GM19099 (cell line): Measurements from ENCODE around the gene SULT1C4.

Source experiments
- POLR2A ChIP-seq: IDR thresholded peaks from 3 replicates; pipeline ENCODE4 v1.6.1; 2011; ENCODE audit warnings: low read depth; ENCODE audit not compliant: insufficient read length; ENCODE audit errors: extremely low read depth

The SULT1C4 gene

DNA sequence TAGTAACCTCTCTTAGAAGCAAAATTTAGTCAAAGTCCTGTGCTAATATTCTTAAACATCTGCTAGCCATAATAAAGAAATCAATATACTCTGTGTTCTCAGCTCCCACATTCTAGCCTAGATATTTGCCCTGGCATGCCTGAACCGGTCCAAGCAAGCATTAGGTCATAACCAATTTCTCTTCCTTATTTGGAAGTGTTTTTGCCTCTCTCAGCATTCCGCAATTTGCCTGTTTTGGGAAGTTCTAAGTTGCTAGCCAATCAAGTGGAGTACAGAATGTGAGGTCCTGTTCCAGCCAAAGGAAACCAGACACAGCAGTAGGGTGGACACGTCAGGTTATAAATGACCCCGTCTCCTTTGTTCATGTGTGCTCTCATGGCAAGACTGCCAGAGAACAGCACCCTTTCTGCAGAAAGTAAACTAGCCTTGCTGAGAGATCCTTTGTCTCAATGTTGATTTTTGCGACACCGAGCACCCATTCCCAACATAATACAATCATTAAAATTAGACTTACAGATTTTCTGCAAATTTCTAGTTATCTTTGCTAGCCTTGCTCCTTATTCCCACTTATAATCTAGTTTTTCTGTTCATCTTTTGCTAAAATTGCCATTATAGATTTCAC lies 13.0 kb upstream of the SULT1C4 start:
- TF ChIP-seq POLR2A = no peak

DNA sequence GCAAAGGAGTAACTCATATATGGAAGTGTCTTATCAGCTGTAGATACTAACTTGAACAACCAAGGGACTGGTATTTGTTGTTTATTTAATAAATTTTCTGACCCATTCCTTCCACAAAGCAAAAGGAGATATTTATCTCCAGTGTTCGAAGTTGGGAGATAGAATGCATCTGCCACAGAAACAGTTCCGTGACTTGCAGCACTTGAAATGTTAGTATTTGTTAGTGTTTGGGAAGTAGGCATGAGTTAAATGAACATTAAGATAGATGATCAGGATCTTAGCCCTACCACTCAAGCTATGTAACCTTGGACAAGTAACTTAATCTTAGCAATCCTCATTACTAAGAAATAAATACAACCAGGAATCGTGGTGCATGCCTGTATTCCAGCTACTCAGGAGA lies 12.1 kb upstream of the SULT1C4 start:
- TF ChIP-seq POLR2A = no peak

DNA sequence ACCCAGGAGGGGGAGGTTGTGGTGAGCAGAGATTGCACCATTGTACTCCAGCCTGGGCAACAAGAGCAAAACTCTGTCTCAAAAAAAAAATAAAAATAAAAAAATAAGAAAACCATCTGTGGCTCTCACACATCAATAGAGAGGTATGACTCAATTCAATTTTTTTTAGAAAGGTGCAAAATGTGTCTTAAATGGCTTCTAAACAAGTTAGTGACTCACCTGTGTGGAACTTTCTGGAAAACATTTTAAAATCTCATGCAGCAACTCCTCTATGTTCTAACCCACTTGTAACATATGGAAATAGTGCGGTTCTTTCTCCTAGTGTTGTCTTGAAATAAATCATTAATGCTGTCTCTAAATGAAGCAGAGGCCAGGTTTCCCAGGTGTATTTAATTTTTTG lies 10.7 kb upstream of the SULT1C4 start:
- TF ChIP-seq POLR2A = no peak

DNA sequence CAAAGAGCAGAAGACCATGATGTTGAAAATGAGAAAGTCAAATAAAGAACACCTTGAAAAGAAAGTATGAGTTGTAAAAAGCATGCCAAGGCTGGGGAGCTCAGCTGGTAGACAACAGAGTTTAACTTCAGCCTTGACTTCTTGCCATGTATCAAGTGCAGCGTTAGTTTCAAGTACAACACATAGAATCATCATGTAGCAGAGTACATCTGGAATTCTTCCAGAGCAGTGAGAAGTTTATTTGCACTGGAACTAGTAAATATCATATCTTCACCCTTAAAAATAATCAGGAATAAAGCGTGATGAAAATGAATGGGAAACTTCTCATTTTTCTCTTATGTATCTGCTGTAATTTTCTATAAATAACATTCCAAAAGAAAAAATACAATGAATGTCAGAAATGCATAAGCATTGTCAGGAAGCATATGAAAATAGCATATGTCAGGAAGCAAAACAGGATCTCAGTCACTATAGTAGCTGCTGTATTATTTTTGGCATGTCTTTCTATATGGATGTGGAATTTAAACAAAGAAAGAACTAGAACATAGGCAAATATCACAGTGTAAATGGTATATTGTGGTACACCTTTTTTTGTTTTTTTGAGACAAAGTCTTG lies 10.1 kb upstream of the SULT1C4 start:
- no peak for TF ChIP-seq POLR2A

GRCh38 chr2:108369153-108369552 lies 8.6 kb upstream of the SULT1C4 start:
- no peak for TF ChIP-seq POLR2A

DNA sequence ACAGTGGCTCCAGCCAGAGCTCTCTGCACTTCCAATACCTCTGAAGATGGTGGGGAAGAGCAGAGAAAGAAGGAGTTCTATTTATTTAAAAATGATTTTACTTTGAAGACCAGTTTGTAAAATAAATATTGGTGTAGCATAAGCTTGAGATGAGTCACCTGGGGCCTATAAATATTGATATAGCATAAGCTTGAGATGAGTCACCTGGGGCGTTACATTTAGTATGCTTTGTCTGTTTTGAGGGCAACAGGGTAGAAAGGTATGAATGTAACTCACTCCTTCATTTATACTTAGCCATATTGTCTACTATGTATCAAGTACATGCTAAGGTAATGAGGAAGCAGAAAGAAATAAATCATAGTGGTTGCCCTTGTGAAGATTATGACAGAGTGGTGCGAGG lies 7.7 kb upstream of the SULT1C4 start:
- no peak for TF ChIP-seq POLR2A

GRCh38 chr2:108376774-108377173 lies 980 bp upstream of the SULT1C4 start:
- TF ChIP-seq POLR2A = no peak

- no peak for TF ChIP-seq POLR2A
These were observed 353 bp upstream of the SULT1C4 start for GRCh38 chr2:108377401-108377800.

- TF ChIP-seq POLR2A = no peak
These were observed 1.1 kb downstream of the SULT1C4 start for GRCh38 chr2:108378851-108379250.

DNA sequence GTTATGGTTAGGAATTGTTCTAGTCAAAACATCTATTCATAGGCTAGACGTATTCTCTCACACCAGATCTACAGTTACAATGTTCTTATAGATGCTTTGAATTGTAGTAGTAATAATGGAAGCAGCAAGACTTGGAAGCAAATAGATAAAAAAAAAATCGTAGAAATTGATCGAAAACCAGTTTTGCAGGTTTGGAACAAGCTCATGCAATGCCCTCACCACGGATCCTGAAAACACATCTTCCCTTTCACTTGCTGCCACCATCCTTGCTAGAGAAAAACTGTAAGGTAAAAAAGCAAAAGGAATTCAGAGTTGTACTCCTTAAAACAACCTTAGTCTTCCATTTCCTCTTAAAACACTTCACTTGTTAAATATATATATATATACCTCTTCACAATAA lies 4.4 kb downstream of the SULT1C4 start:
- TF ChIP-seq POLR2A = no peak

GRCh38 chr2:108383146-108383830 lies 5.5 kb downstream of the SULT1C4 start:
- no peak for TF ChIP-seq POLR2A

DNA sequence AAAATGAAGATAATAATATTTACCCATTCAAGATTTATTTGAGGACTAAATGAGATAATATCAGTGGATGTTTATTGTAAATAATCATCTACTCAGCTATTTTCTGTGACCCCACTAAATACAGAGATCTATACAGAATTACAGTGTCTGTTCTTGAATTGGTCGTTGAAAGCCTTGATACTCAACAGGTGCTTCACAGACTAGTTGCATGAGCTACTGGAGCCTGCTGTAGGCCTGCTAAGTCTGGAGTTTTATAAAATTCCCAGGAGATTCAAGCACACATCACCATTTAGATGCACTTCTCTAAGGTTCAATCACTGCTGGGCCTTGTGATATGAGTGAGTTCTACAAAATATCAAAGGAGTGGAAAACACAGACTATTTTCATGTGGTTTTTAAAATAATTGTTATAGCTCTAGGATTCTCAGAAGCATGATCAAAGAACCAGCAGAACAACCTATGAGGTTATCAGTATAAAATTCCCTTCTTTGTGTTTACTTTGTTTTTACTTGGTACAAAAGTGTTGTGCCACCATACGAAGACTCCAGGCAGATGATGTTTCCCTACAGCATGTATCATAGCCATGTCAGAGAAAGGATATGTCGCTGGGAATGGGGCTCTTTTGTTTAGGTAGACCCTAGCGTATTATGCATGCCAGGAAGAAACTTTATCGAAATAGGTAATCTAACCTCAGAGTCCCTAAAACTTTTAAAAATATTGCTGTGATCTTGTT lies 7.1 kb downstream of the SULT1C4 start:
- no peak for TF ChIP-seq POLR2A

- TF ChIP-seq POLR2A = no peak
These were observed 7.8 kb downstream of the SULT1C4 start for GRCh38 chr2:108385411-108386071.

- TF ChIP-seq POLR2A = no peak
These were observed 10.3 kb downstream of the SULT1C4 start for GRCh38 chr2:108388045-108388444.

GRCh38 chr2:108390340-108390739 lies 12.6 kb downstream of the SULT1C4 start:
- no peak for TF ChIP-seq POLR2A

DNA sequence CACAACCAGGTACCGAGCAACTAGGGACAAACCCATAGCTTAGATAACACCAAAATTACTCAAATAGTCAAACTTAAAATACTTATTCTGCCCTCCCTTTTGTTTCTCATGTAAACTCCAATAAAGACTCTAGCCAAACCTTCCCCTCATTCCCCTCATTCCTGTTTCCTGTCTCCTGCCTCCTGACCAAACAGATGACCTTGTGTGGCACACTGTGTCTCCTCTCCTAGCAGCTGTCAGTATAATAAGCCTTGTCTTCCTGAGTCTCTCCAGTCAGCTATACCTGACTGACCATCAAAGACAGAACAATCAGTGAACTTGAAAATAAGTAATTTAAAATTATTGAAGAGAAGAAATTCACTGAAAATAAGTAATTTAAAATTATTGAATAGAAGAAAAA lies 14.3 kb downstream of the SULT1C4 start:
- no peak for TF ChIP-seq POLR2A

- no peak for TF ChIP-seq POLR2A
These were observed 15.4 kb downstream of the SULT1C4 start for GRCh38 chr2:108393197-108393596.
